Right atrium auricular region (tissue), 2 donors: Measurements from ENCODE around the gene STX7. TPM values are rescaled to one million over a fixed set of nuclear protein-coding genes. Genes with fewer than 3 reads are reported as not detected.

Source experiments
- DNase-seq: peaks from one replicate; pipeline ENCODE4 v3.0.0-alpha.2; 2019; ENCODE audit warnings: low spot score
- H3K27ac ChIP-seq, 2 donors: fragments of 200-600 bp; sonication (generic); 1 replicate in 1 of 2; 2 replicates in 1 of 2; pipeline ENCODE4 v1.5.1; 2016 to 2019
- H3K27me3 ChIP-seq, 2 donors: fragments of 200-600 bp; sonication (generic); one replicate each; pipeline versions ENCODE4 v1.5.1 to v1.6.0; 2017 to 2019
- H3K36me3 ChIP-seq: fragments of 200-600 bp; sonication (generic); one replicate; pipeline ENCODE4 v1.5.1; 2016
- H3K4me1 ChIP-seq, 2 donors: fragments of 200-600 bp; sonication (generic); one replicate each; pipeline versions ENCODE4 v1.5.1 to v1.6.0; 2017 to 2019
- H3K4me3 ChIP-seq, 2 donors: fragments of 200-600 bp; sonication (generic); 1 replicate in 1 of 2; 2 replicates in 1 of 2; pipeline ENCODE4 v1.5.1; 2017 to 2019; ENCODE audit warnings: mild to moderate bottlenecking in 1 of 2, moderate library complexity in 1 of 2
- H3K9me3 ChIP-seq, 2 donors: fragments of 200-600 bp; sonication (generic); one replicate each; pipeline ENCODE4 v1.5.1; 2019
- total RNA-seq, 2 donors: library from RNA; depleted of rRNA; stranded (reverse); fragments of >200 nt; gene quantifications; one replicate each; pipeline ENCODE4 v1.1.0, GENCODE V29; 2016
- TF ChIP-seq, protein P1 (sequence below), 2 donors: fragments of 200-600 bp; sonication (generic); IDR thresholded peaks; one replicate each; pipeline ENCODE4 v1.5.1; 2019; ENCODE audit warnings: antibody characterized with exemption in 2 of 2

STX7 gene
- total RNA-seq, 2 donors from 2014 or later, result 27.0 to 39.9 TPM

DNA sequence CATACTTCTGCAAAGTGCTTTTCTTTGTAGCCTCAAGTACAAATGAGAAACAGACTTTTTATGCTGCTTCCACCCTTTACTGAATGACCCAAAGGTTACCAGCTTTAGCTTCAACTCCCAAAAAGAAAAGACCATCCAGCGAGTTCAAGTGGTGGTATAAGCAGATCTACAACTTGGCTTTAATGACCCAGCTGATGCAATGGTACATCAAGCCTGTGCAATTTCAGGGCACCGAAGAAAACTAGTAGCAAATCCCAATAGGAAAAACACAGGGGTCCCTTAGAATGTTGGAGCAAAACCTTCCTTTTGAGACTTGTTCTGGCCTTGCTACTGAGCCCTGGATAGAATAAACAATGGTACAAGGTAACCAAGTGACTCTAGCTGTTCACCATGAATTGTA lies 33.8 kb downstream of the STX7 start:
- no peaks in the 10 kb centered on the region for H3K9me3 ChIP-seq
- TF ChIP-seq, protein P1, sequence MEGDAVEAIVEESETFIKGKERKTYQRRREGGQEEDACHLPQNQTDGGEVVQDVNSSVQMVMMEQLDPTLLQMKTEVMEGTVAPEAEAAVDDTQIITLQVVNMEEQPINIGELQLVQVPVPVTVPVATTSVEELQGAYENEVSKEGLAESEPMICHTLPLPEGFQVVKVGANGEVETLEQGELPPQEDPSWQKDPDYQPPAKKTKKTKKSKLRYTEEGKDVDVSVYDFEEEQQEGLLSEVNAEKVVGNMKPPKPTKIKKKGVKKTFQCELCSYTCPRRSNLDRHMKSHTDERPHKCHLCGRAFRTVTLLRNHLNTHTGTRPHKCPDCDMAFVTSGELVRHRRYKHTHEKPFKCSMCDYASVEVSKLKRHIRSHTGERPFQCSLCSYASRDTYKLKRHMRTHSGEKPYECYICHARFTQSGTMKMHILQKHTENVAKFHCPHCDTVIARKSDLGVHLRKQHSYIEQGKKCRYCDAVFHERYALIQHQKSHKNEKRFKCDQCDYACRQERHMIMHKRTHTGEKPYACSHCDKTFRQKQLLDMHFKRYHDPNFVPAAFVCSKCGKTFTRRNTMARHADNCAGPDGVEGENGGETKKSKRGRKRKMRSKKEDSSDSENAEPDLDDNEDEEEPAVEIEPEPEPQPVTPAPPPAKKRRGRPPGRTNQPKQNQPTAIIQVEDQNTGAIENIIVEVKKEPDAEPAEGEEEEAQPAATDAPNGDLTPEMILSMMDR (IDR thresholded peaks at IDR 0.05), result no peak
- DNase-seq, result no peak
- H3K27me3 ChIP-seq, result no peaks in the 10 kb centered on the region
- H3K4me1 ChIP-seq, result peaks cover 0 to 22% of the 10 kb centered on the region in 2 donors
- H3K4me3 ChIP-seq, result no peak overlapping the region
- H3K36me3 ChIP-seq, result peaks cover 6% of the 10 kb centered on the region
- no peak overlapping the region for H3K27ac ChIP-seq

DNA sequence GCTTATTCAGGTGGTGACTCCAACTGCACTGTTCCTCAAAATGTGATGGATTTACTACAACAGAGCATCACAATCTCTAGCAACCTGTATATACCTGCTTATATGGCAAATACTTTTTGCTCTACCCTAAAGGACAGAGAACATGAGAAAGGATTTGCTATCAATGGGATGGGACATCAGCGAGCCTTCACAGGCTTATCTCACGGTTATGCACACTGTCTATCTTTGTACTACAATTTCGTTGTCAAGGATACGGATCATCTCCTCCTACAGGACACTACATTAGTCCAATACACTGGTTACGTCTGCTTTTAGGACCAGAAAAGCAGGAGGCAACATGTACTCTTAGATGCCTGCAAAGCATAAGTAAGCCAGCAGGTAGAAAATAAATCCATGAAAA lies 34.2 kb downstream of the STX7 start:
- no peaks in the 10 kb centered on the region for H3K9me3 ChIP-seq

DNA sequence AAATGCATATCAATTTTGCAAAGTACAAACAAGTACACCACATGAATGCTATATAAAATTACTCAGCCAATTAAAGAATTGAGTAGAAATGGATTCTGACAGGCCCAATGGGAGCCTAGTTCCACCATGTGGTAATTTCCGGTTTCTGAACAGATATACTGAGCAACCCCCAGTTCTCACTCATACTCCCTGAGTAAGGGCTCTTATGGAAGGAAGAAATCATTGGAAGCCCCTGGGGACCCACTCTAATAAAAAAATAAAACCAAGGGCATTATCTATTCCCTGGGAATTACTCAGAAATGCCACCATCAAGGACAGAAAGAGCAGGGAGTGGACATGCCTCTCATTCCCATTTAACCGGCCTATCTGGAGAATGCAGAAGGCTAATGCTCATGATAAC lies 34.6 kb downstream of the STX7 start:
- no peaks in the 10 kb centered on the region for H3K27me3 ChIP-seq
- no peak overlapping the region for H3K4me3 ChIP-seq
- H3K9me3 ChIP-seq, result no peaks in the 10 kb centered on the region
- H3K4me1 ChIP-seq, result peaks cover 0 to 15% of the 10 kb centered on the region in 2 donors
- TF ChIP-seq, protein P1 (IDR thresholded peaks at IDR 0.05), result no peak
- H3K27ac ChIP-seq, result no peak overlapping the region
- no peak for DNase-seq
- peaks cover 6% of the 10 kb centered on the region for H3K36me3 ChIP-seq

More for the DNA sequence above, 34.2 kb downstream of the STX7 start:
- Histone ChIP-seq H3K36me3 (peaks cover 6% of the 10 kb centered on the region), H3K27ac (no peak overlapping the region), H3K4me3 (no peak overlapping the region), H3K4me1 (peaks cover 0 to 17% of the 10 kb centered on the region in 2 donors), H3K27me3 (no peaks in the 10 kb centered on the region)
- no peak for DNase-seq
- TF ChIP-seq, protein P1 (IDR thresholded peaks at IDR 0.05), result no peak

DNA sequence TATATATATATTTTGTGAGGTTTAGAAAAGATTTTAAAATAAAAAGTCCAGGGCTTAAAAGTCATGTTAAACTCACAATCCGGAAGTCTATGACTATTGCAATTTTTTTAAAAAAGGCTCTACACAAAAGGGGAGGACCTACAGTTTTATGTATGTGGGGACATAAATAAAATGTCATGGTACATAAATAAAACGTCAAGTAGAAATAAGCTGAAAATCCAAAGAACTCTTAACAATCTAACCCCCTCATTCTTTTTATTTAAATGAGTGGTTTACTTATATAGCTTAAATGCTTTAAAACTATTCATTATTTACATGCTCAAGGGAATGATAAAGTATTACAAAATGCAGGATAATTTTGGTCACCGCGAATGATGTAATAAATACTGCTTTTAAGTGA lies 36.2 kb downstream of the STX7 start:
- H3K27me3 ChIP-seq, result no peaks in the 10 kb centered on the region
- TF ChIP-seq, protein P1 (IDR thresholded peaks at IDR 0.05), result no peak
- H3K9me3 ChIP-seq, result no peaks in the 10 kb centered on the region

DNA sequence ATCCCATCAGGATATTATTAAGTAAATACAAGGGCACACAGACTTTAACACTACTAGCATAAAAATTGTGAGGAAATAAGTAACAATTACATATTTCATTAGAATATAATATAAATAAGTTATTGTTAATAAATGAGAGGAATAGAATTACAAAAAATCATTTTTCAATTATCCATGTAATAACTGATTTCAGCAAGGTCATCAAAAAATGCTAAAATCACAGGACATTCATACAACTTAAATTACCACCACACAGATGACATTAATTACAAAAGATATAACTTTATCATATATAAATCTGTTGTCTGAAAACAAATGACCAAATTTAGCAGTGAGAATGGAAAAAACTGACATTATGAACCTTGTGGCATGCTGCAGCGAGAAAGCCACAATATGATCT lies 37.0 kb downstream of the STX7 start:
- no peak overlapping the region for H3K4me3 ChIP-seq
- no peak for DNase-seq
- no peaks in the 10 kb centered on the region for H3K9me3 ChIP-seq
- H3K4me1 ChIP-seq, result peaks cover 0 to 23% of the 10 kb centered on the region in 2 donors
- H3K36me3 ChIP-seq, result peaks cover 13% of the 10 kb centered on the region
- no peak overlapping the region for H3K27ac ChIP-seq
- TF ChIP-seq, protein P1 (IDR thresholded peaks at IDR 0.05), result no peak
- no peaks in the 10 kb centered on the region for H3K27me3 ChIP-seq

More for the DNA sequence above, 36.2 kb downstream of the STX7 start:
- Histone ChIP-seq H3K36me3 (peaks cover 6% of the 10 kb centered on the region), H3K4me3 (no peak overlapping the region), H3K4me1 (peaks cover 0 to 23% of the 10 kb centered on the region in 2 donors), H3K27ac (no peak overlapping the region)
- no peak for DNase-seq

DNA sequence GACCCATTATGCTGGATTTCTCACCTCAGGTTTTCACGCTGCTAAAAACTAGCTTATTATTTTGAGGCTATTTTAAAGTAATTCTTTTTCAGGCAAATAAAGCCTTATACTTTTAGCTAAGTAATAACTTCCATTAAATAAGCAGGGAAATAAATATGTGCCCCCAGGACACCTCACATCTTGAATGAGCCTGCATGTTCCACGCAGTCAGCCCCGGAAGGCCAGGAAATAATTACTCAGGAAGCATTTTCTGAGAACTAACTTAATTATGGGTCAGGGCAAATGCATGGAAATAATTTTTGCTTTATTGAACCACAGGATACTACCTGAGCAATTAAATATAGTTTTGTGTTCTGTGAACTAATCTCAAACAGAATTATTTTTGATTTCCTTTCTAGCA lies 41.1 kb downstream of the STX7 start:
- no peak overlapping the region for H3K27ac ChIP-seq
- TF ChIP-seq, protein P1 (IDR thresholded peaks at IDR 0.05), result no peak

More for the DNA sequence above, 41.1 kb downstream of the STX7 start:
- H3K36me3 ChIP-seq, result peaks cover 37% of the 10 kb centered on the region
- H3K4me1 ChIP-seq, result peaks cover 0 to 8% of the 10 kb centered on the region in 2 donors
- DNase-seq, result no peak
- no peaks in the 10 kb centered on the region for H3K9me3 ChIP-seq
- H3K27me3 ChIP-seq, result no peaks in the 10 kb centered on the region
- H3K4me3 ChIP-seq, result no peak overlapping the region
